ENCODE results near the gene CACNA1F.

GRCh38 chrX:49277535-49277830, 44.3 kb upstream of the CACNA1F start:
- TF ChIP-seq CTCF (IDR thresholded peaks at IDR 0.05) (no peak), POLR2AphosphoS5 (IDR thresholded peaks at IDR 0.05) (no peak), POLR2A (IDR thresholded peaks at IDR 0.05; ENCODE audit: low read depth) (no peak)
